ENCODE results near the gene SOD2. TPM values are rescaled to one million over a fixed set of nuclear protein-coding genes. Genes with fewer than 3 reads are reported as not detected.

SOD2 gene
- total and polyA plus RNA-seq, 2 of the 13 experiments (the other 11 are each of a cell fraction or from before 2014, with no cell fraction given) = 304 to 309 TPM

DNA sequence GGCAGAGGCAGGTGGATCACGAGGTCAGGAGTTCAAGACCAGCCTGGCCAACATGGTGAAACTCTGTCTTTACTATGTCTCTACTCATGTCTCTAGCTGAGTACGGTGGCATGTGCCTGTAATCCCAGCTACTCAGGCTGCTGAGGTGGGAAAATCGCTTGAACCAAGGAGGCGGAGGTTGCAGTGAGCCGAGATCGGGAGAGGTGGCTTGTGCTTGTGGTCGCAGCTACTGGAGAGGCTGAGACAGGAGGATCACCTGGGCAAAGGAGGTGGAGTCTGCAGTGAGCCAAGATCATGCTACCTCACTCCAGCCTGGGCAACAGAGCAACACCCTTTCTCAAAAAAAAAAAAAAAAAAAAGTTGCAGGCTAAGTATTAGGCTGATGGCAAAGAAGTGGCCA is 26.2 kb upstream of the SOD2 start:
- POLR2A ChIA-PET = interaction anchor here (1.9 kb wide), 1 partner anchor 10 kb away, joined by 6 read pairs; no protein-coding TSS in a partner anchor
- intact Hi-C loops (cut with micrococcal nuclease; ENCODE audit: unreplicated experiment) = no loop called here
- BruUV-seq (replicated peaks) = no TSS peak

DNA sequence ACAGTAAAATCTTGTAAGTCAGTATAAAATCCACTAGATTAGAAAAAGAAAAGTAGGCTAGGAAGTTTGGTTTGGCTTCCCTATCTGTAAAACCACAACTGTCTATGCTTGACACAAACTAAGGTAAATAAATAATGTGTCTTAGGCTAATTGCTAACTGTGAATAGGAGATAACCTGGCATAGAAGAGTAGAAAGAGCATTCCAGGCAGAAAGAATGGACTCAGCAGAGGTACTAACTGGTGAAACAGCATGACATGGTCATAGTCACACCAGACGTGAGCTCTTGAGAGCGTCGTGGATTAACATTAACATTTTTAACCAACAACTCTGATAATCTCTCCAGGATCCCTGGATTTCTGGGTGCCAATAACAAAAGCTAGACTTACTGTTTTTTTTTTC is 25.6 kb upstream of the SOD2 start:
- no peak overlapping the region for H3K4me2 ChIP-seq (ENCODE audit: low read depth, low read length)
- no peak overlapping the region for H3K9ac ChIP-seq (ENCODE audit: insufficient read depth, low read depth, low read length)
- H3K36me3 ChIP-seq (replicated peaks in 1 of 2; ENCODE audit: control insufficient read depth in 1 of 2, insufficient read depth in 2 of 2, low read length in 2 of 2) = no peaks in the 10 kb centered on the region
- ChIA-PET CTCF (ENCODE audit: low intra/inter-chr PET ratio, low total read pairs) (no interaction called here), POLR2A (interaction anchor here (0.6 to 1.9 kb wide), 3 partner anchors 8 to 65 kb away, joined by 4 to 6 read pairs (median 6); partner anchors contain the start of gene WTAP)
- no peak overlapping the region for H3K27ac ChIP-seq (ENCODE audit: extremely low read length, insufficient read depth, low read length)
- intact Hi-C loops (cut with micrococcal nuclease; ENCODE audit: unreplicated experiment) = no loop called here
- peaks cover 4% of the 10 kb centered on the region; the same call in 1 of the 2 replicates for H4K20me1 ChIP-seq (ENCODE audit: insufficient read depth, low read length)
- H3K27me3 ChIP-seq (ENCODE audit: control insufficient read depth in 1 of 2, insufficient read depth in 2 of 2, low read length in 2 of 2) = no peaks in the 10 kb centered on the region
- no TSS peak for BruUV-seq (replicated peaks)
- H3K79me2 ChIP-seq (ENCODE audit: insufficient read depth, low read length) = peaks cover 16% of the 10 kb centered on the region
- H3K4me1 ChIP-seq (ENCODE audit: insufficient read depth, low read length) = peaks cover 2% of the 10 kb centered on the region; the same call in 1 of the 2 replicates
- H3K9me3 ChIP-seq (ENCODE audit: low read length) = no peaks in the 10 kb centered on the region
- DNase-seq (ENCODE audit: low spot score) (no peak), ATAC-seq (no peak), FAIRE-seq (no peak)
- in situ Hi-C loops (cut with HindIII; ENCODE audit: extremely low pct_ligation_motif_present, low pct_unique_long_range_greater_than_20kb) = no loop called here
- no peak overlapping the region for H2AFZ ChIP-seq (ENCODE audit: low read length)
- WGBS (ENCODE audit: low lambda C conversion rate) = 95% methylated on average over 3 of the region's 3 CpGs
- TF ChIP-seq, protein P1, sequence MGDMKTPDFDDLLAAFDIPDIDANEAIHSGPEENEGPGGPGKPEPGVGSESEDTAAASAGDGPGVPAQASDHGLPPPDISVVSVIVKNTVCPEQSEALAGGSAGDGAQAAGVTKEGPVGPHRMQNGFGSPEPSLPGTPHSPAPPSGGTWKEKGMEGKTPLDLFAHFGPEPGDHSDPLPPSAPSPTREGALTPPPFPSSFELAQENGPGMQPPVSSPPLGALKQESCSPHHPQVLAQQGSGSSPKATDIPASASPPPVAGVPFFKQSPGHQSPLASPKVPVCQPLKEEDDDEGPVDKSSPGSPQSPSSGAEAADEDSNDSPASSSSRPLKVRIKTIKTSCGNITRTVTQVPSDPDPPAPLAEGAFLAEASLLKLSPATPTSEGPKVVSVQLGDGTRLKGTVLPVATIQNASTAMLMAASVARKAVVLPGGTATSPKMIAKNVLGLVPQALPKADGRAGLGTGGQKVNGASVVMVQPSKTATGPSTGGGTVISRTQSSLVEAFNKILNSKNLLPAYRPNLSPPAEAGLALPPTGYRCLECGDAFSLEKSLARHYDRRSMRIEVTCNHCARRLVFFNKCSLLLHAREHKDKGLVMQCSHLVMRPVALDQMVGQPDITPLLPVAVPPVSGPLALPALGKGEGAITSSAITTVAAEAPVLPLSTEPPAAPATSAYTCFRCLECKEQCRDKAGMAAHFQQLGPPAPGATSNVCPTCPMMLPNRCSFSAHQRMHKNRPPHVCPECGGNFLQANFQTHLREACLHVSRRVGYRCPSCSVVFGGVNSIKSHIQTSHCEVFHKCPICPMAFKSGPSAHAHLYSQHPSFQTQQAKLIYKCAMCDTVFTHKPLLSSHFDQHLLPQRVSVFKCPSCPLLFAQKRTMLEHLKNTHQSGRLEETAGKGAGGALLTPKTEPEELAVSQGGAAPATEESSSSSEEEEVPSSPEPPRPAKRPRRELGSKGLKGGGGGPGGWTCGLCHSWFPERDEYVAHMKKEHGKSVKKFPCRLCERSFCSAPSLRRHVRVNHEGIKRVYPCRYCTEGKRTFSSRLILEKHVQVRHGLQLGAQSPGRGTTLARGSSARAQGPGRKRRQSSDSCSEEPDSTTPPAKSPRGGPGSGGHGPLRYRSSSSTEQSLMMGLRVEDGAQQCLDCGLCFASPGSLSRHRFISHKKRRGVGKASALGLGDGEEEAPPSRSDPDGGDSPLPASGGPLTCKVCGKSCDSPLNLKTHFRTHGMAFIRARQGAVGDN (CRISPR knock-in tag; IDR thresholded peaks at IDR 0.05) = no peak
- TF ChIP-seq ZNF615 (CRISPR knock-in tag; IDR thresholded peaks at IDR 0.05; ENCODE audit: borderline replicate concordance) (no peak), ZNF451 (CRISPR knock-in tag; IDR thresholded peaks at IDR 0.05) (no peak), SSRP1 (CRISPR knock-in tag; IDR thresholded peaks at IDR 0.05) (no peak), EHMT2 (IDR thresholded peaks at IDR 0.05; ENCODE audit: borderline replicate concordance, low read depth, low read length) (no peak)
- H3K4me3 ChIP-seq (replicated peaks in 1 of 3; ENCODE audit: insufficient read depth in 1 of 3, low read depth in 2 of 3, low read length in 3 of 3) = no peak overlapping the region

More for the DNA sequence above, 26.2 kb upstream of the SOD2 start:
- in situ Hi-C loops (cut with HindIII; ENCODE audit: extremely low pct_ligation_motif_present, low pct_unique_long_range_greater_than_20kb) = no loop called here
- no peak for TF ChIP-seq SP4 (CRISPR knock-in tag; IDR thresholded peaks at IDR 0.05)
- no peak for TF ChIP-seq RARG (CRISPR knock-in tag; IDR thresholded peaks at IDR 0.05; ENCODE audit: low read depth)
- no peak for TF ChIP-seq ZNF775 (CRISPR knock-in tag; IDR thresholded peaks at IDR 0.05; ENCODE audit: borderline replicate concordance)
- no peak for TF ChIP-seq ATRX (CRISPR knock-in tag; IDR thresholded peaks at IDR 0.05; ENCODE audit: borderline replicate concordance)
- no peak for TF ChIP-seq JUNB (CRISPR knock-in tag; IDR thresholded peaks at IDR 0.05; ENCODE audit: borderline replicate concordance)
- TF ChIP-seq MAFK (conservative IDR thresholded peaks at IDR 0.05 in 1 of 2, IDR thresholded peaks at IDR 0.05 in 1 of 2; ENCODE audit: low read length in 2 of 2) = no peak
- no peak for TF ChIP-seq HDAC6 (IDR thresholded peaks at IDR 0.05; ENCODE audit: low read depth, low read length)
- no peak for TF ChIP-seq TMF1 (CRISPR knock-in tag; IDR thresholded peaks at IDR 0.05; ENCODE audit: low read depth)
- no peak for TF ChIP-seq SAP130 (CRISPR knock-in tag; IDR thresholded peaks at IDR 0.05; ENCODE audit: low read depth)
- TF ChIP-seq CENPT (CRISPR knock-in tag; IDR thresholded peaks at IDR 0.05; ENCODE audit: low read depth) = no peak
- no peak for TF ChIP-seq NCOA2 (CRISPR knock-in tag; IDR thresholded peaks at IDR 0.05)
- no peak for TF ChIP-seq FOXP1 (IDR thresholded peaks at IDR 0.05)
- TF ChIP-seq FOXP1 (CRISPR knock-in tag; IDR thresholded peaks at IDR 0.05) = no peak
- no peak for TF ChIP-seq NONO (IDR thresholded peaks at IDR 0.05)
- no peak for TF ChIP-seq NONO (CRISPR knock-in tag; conservative IDR thresholded peaks at IDR 0.05)
- no peak for TF ChIP-seq ZNF83 (CRISPR knock-in tag; IDR thresholded peaks at IDR 0.05; ENCODE audit: borderline replicate concordance)
- H3K36me3 ChIP-seq (replicated peaks in 1 of 2; ENCODE audit: control insufficient read depth in 1 of 2, insufficient read depth in 2 of 2, low read length in 2 of 2) = no peaks in the 10 kb centered on the region
- no peak overlapping the region for H3K4me2 ChIP-seq (ENCODE audit: low read depth, low read length)
- ATAC-seq = no peak
- H3K9ac ChIP-seq (ENCODE audit: insufficient read depth, low read depth, low read length) = no peak overlapping the region
- peaks cover 4% of the 10 kb centered on the region; the same call in 1 of the 2 replicates for H4K20me1 ChIP-seq (ENCODE audit: insufficient read depth, low read length)
- DNase-seq (ENCODE audit: low spot score) = no peak
- 97% methylated on average over 7 of the region's 7 CpGs for WGBS (ENCODE audit: low lambda C conversion rate)
- no peaks in the 10 kb centered on the region for H3K27me3 ChIP-seq (ENCODE audit: control insufficient read depth in 1 of 2, insufficient read depth in 2 of 2, low read length in 2 of 2)
- CTCF ChIA-PET (ENCODE audit: low intra/inter-chr PET ratio, low total read pairs) = no interaction called here
- H3K4me1 ChIP-seq (ENCODE audit: insufficient read depth, low read length) = peaks cover 9% of the 10 kb centered on the region
- no peak overlapping the region for H2AFZ ChIP-seq (ENCODE audit: low read length)
- FAIRE-seq = no peak
- no peak overlapping the region for H3K4me3 ChIP-seq (replicated peaks in 1 of 3; ENCODE audit: insufficient read depth in 1 of 3, low read depth in 2 of 3, low read length in 3 of 3)
- no peaks in the 10 kb centered on the region for H3K9me3 ChIP-seq (ENCODE audit: low read length)
- no peak overlapping the region for H3K27ac ChIP-seq (ENCODE audit: extremely low read length, insufficient read depth, low read length)
- H3K79me2 ChIP-seq (ENCODE audit: insufficient read depth, low read length) = peaks cover 22% of the 10 kb centered on the region
